GM12873 (cell line): ENCODE results near the gene VEPH1.
A peak's percentile ranks its signal among the peaks of the same experiment; 100 is the strongest.

ENCODE experiments used
- CTCF ChIP-seq: IDR thresholded peaks from 2 replicates; pipeline ENCODE4 v1.5.1; 2012; ENCODE audit warnings: low read depth, mild to moderate bottlenecking, moderate library complexity, low read length, control low read depth; ENCODE audit not compliant: insufficient read depth; ENCODE audit errors: missing control alignments

Gene VEPH1

DNA sequence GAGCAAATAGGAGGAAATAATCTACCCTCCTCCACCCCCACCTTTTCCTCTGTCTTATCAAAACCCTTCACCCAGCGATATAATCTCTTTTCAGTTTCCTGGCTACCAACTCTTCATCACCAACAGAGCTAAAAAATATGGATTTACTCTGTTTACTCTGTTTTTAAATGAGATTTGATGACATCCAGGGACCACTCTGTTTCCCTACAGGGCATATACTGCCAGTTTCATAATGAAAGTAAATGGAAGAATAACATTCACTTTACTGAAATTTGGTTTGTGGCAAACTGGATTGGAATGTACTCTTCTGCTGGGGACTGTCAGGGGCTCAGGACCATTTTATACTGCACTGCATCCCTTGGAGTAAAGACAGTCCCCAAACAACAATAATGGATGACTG is 146.7 kb downstream of the VEPH1 start:
- TF ChIP-seq CTCF, result no peak

DNA sequence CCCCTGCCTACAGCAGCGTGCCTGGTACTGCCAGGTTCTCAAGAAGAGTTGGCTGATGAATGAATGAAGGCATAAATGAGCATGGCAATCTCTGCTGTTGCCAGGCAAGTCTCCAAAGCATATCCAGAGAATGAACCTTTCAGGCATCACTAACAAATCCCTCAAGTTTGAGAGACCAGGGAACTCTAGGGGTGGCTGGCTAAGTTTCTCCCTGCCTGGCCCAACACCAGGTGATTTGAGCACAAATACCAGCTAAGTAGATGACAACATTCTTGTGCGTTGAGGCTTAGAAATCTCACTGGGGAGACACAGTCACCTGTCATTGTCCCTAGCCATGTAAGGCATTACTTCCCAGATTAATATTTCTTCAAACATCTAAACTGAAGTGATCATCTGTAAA is 147.9 kb downstream of the VEPH1 start:
- no peak for TF ChIP-seq CTCF

- peak; percentile 61 for TF ChIP-seq CTCF
Observed at GRCh38 chr3:157354722-157355121, 148.5 kb downstream of the VEPH1 start.

GRCh38 chr3:157354254-157354653 is 149.0 kb downstream of the VEPH1 start:
- TF ChIP-seq CTCF, result no peak

DNA sequence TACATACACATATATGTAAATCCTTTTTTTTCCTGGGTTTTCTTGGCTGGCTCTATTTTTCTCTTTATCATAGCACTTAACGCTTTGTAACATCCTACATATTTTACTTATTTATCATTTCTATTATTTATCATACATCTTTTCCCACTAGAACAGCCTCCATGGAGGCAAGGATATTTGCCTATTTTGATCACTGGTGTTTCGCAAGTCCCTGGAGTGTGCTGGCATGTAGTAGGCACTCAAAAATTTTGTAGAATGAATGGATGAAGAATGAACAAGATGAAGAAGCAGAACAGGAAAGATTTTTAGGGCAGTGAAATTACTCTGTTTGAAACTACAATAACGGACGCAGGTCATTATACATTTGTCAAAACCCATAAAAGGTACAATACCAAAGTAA is 149.6 kb downstream of the VEPH1 start:
- TF ChIP-seq CTCF, result no peak

GRCh38 chr3:157351981-157352380 is 151.2 kb downstream of the VEPH1 start:
- peak; percentile 19 for TF ChIP-seq CTCF

DNA sequence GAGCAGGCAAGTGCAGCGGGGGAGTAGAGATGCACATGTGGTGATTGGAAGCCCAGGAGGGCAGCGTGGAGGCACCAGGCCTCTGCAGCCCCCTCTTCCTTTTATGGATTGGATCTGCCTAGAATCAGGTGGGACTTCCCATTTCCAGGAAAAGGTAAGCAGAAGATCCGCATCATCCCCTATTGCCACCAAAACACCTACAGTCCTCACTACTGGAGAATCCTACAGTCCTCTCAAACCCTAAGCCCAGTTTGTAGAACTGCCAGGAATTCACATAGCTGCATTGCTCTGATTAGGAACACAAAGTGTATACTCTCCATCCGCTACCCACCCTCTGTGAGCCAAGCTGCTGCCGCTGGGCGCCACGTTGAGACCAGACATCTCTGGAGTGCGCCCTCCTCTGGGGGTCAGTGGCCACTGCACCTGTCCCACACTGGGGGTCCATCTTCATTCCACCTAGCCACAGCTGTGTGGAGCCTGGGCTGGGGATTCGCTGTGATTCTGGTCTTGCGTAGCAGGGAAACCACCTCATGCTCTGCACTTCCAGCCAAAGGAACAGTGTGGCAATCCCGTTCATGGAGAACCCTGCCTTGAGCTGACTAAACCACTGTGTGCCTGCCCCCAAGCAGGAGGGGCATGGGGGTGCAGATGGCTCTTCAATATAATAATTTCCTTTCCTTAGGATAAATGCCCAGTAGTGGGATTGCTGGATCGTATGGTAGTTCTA is 155.5 kb downstream of the VEPH1 start:
- peak; percentile 62 for TF ChIP-seq CTCF
